Amygdala (tissue), 56 donors: ENCODE data around the gene COL9A2.

Experiments
- DNase-seq, 56 donors: peaks; one replicate each; lab custom pipeline; 2025; lab: John Stamatoyannopoulos, UW

COL9A2 gene

GRCh38 chr1:40305451-40305850, 11.6 kb downstream of the COL9A2 start:
- DNase-seq = no peak

- DNase-seq = no peak
Observed at GRCh38 chr1:40303790-40304189, 13.3 kb downstream of the COL9A2 start.

- no peak for DNase-seq
Observed at GRCh38 chr1:40303051-40303771, 13.9 kb downstream of the COL9A2 start.

- no peak for DNase-seq
Observed at GRCh38 chr1:40302475-40302874, 14.6 kb downstream of the COL9A2 start.

GRCh38 chr1:40301541-40302299, 15.4 kb downstream of the COL9A2 start:
- no peak for DNase-seq

GRCh38 chr1:40301066-40301465, 16.0 kb downstream of the COL9A2 start:
- no peak for DNase-seq

- DNase-seq = no peak
Observed at GRCh38 chr1:40300651-40301050, 16.4 kb downstream of the COL9A2 start.

- DNase-seq = no peak
Observed at GRCh38 chr1:40300249-40300567, 16.9 kb downstream of the COL9A2 start.

- no peak for DNase-seq
Observed at GRCh38 chr1:40299366-40300248, 17.5 kb downstream of the COL9A2 start.

- DNase-seq = no peak
Observed at GRCh38 chr1:40291293-40291692, 25.8 kb downstream of the COL9A2 start.

GRCh38 chr1:40281853-40282252, 35.2 kb downstream of the COL9A2 start:
- DNase-seq = no peak

GRCh38 chr1:40276122-40276521, 41.0 kb downstream of the COL9A2 start:
- DNase-seq = no peak

GRCh38 chr1:40274331-40274730, 42.8 kb downstream of the COL9A2 start:
- DNase-seq = no peak

- DNase-seq = no peak
Observed at GRCh38 chr1:40273547-40274166, 43.4 kb downstream of the COL9A2 start.

GRCh38 chr1:40272653-40273213, 44.4 kb downstream of the COL9A2 start:
- no peak for DNase-seq

GRCh38 chr1:40270152-40270834, 46.8 kb downstream of the COL9A2 start:
- DNase-seq = no peak

GRCh38 chr1:40268211-40268610, 48.9 kb downstream of the COL9A2 start:
- no peak for DNase-seq

GRCh38 chr1:40267767-40268187, 49.3 kb downstream of the COL9A2 start:
- no peak for DNase-seq

- no peak for DNase-seq
Observed at GRCh38 chr1:40266786-40267535, 50.1 kb downstream of the COL9A2 start.
